A673 (cell line): ENCODE measurements around the gene MYO1E.

Source experiments
- CTCF ChIP-seq: fragments of 300-800, 200-600 bp; sonication (generic); conservative IDR thresholded peaks from 2 replicates; pipeline ENCODE4 v1.5.1; 2017; ENCODE audit warnings: low read depth, mild to moderate bottlenecking, antibody characterized with exemption, low read length, moderate library complexity, mixed read lengths
- EZH2 ChIP-seq: fragments of 200-600 bp; sonication (generic); IDR thresholded peaks from 2 replicates; pipeline ENCODE4 v1.6.1; 2017; ENCODE audit warnings: borderline replicate concordance, low read depth, mild to moderate bottlenecking, mixed read lengths, antibody characterized with exemption, low read length; ENCODE audit not compliant: poor library complexity, severe bottlenecking

GRCh38 chr15:59396211-59396610 lies 23.5 kb upstream of the MYO1E start:
- no peak for TF ChIP-seq CTCF
- TF ChIP-seq EZH2, result no peak
